HG03103 (cell line): ENCODE data around the gene EIF2B2.
"Not testable (repeated sequence)": the region's sequence is repeated elsewhere in the genome, so short reads cannot be mapped to it uniquely, and the experiment has no call there.

Experiments used
- ATAC-seq: cut with Tn5 transposase; IDR thresholded peaks from one replicate; pipeline ENCODE4 v1.9.1; 2021; ENCODE audit warnings: low read depth; ENCODE audit not compliant: unreplicated experiment

The EIF2B2 gene

GRCh38 chr14:74988131-74988530 lies 14.6 kb upstream of the EIF2B2 start:
- ATAC-seq = no peak

- no peak for ATAC-seq
These were observed 13.7 kb upstream of the EIF2B2 start for GRCh38 chr14:74988993-74989392.

GRCh38 chr14:74994182-74994581 lies 8.5 kb upstream of the EIF2B2 start:
- ATAC-seq = not testable (repeated sequence)

GRCh38 chr14:74995781-74996180 lies 6.9 kb upstream of the EIF2B2 start:
- not testable (repeated sequence) for ATAC-seq

- ATAC-seq = no peak
These were observed 1.5 kb upstream of the EIF2B2 start for GRCh38 chr14:75001261-75001660.

- no peak for ATAC-seq
These were observed 822 bp upstream of the EIF2B2 start for GRCh38 chr14:75001899-75002298.

- ATAC-seq = no peak
These were observed 718 bp downstream of the EIF2B2 start for GRCh38 chr14:75003250-75004027.

GRCh38 chr14:75005357-75005756 lies 2.6 kb downstream of the EIF2B2 start:
- no peak for ATAC-seq

- ATAC-seq = no peak
These were observed 6.5 kb downstream of the EIF2B2 start for GRCh38 chr14:75009176-75009575.

- ATAC-seq = no peak
These were observed 7.9 kb downstream of the EIF2B2 start for GRCh38 chr14:75010472-75011093.

- ATAC-seq = no peak
These were observed 8.8 kb downstream of the EIF2B2 start for GRCh38 chr14:75011356-75011994.

GRCh38 chr14:75013290-75013689 lies 10.6 kb downstream of the EIF2B2 start:
- no peak for ATAC-seq

GRCh38 chr14:75015496-75015895 lies 12.8 kb downstream of the EIF2B2 start:
- ATAC-seq = no peak

GRCh38 chr14:75016815-75017214 lies 14.1 kb downstream of the EIF2B2 start:
- ATAC-seq = no peak

- no peak for ATAC-seq
These were observed 16.0 kb downstream of the EIF2B2 start for GRCh38 chr14:75018694-75019093.

- no peak for ATAC-seq
These were observed 19.9 kb downstream of the EIF2B2 start for GRCh38 chr14:75022655-75023054.

- no peak for ATAC-seq
These were observed 20.4 kb downstream of the EIF2B2 start for GRCh38 chr14:75023108-75023507.

GRCh38 chr14:75025082-75025481 lies 22.4 kb downstream of the EIF2B2 start:
- ATAC-seq = no peak

- ATAC-seq = no peak
These were observed 23.2 kb downstream of the EIF2B2 start for GRCh38 chr14:75025876-75026275.

- ATAC-seq = no peak
These were observed 27.4 kb downstream of the EIF2B2 start for GRCh38 chr14:75030147-75030546.

- no peak for ATAC-seq
These were observed 30.2 kb downstream of the EIF2B2 start for GRCh38 chr14:75032939-75033338.

GRCh38 chr14:75040507-75040906 lies 37.8 kb downstream of the EIF2B2 start:
- ATAC-seq = no peak
